Measurements from ENCODE around the gene RIC3.
"Not testable (repeated sequence)": the region's sequence is repeated elsewhere in the genome, so short reads cannot be mapped to it uniquely, and the experiment has no call there.

The RIC3 gene

DNA sequence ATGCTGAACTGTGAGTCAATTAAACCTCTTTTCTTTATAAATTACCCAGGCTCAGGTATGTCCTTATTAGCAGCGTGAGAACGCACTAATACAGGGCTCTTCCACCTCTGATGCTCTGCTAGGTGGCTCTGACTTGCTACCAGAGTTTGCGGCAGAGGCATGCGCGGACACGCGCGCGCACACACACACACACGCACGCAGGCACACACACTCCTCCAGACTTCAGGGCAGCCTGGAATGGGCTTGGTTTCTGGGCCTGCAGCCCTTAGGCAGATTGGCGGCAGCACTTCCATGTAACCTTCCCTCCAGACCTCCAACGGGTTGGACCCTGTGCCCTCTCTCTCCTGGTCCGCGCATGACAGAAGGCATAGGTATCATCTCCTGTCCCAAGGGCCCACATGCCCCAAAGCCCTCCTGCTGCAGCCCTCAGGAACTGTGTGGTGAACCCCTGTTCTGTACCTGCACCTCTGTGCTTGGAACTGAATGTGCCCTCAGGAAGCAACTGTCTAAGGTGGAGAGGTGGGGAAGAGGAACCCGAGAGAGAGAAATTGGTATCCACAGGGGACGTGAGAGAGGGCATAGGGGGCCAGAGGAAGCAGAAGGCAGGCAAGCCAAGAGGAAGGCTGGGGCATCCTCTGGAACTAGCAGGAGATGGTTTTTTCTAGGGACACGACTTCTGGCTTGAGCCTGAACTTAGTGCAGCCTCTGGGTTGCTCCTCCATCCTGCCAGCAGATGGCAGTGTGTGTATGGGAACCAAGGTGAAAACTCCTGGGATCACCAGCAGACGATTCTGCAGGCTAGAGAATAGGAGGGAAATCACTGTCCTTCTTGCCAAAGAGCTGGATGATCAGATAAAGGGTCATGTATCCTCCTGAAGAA is 23.4 kb upstream of the RIC3 start:
- DNase-seq (ENCODE audit: low read depth in 2 of 2) = no peak

DNA sequence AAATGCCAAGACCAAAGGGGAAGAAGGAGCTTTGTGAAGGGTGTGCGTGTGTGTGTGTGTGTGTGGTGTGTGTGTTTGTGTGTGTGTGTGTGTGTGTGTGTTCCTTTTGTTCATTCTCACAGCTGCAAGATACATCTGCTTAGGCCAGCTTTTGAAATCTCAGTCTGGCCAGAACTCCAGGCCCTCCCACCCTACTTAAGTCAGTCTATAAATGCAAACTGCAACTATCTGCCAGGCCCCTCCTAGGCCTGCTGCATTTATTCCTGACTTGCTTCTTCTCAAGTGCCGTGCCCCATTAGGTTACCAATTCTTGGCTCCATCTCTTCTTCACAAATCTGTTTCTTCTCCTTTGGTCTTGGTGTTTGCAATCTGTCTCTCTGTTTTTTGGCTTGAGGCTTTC is 21.6 kb upstream of the RIC3 start:
- no peak for DNase-seq (ENCODE audit: low read depth in 2 of 2)

- DNase-seq (ENCODE audit: low read depth in 2 of 2) = no peak
These were observed 17.6 kb upstream of the RIC3 start for GRCh38 chr11:8186429-8186828.

DNA sequence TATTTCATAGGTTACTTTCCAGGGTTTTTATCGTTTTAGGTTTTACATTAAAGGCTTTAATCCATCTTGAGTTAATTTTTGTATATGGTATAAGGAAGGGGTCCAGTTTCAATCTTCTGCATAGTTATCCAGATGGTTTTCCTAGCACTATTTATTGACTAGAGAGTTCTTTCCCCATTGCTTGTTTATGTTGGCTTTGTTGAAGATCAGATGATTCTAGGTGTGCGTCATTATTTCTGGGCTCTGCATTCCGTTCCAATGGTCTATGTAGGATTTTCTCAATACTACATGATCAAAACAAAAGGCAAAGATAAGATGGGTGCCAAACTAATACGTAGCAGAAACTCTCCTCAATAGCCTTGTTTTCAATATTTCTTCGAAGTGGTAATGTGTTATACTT is 14.3 kb upstream of the RIC3 start:
- no peak for DNase-seq (ENCODE audit: low read depth in 2 of 2)

GRCh38 chr11:8180469-8180868 is 11.6 kb upstream of the RIC3 start:
- DNase-seq (ENCODE audit: low read depth in 2 of 2) = no peak

GRCh38 chr11:8178297-8178696 is 9.5 kb upstream of the RIC3 start:
- DNase-seq (ENCODE audit: low read depth in 2 of 2) = no peak

GRCh38 chr11:8177136-8177535 is 8.3 kb upstream of the RIC3 start:
- DNase-seq (ENCODE audit: low read depth in 2 of 2) = no peak

- no peak for DNase-seq (ENCODE audit: low read depth in 2 of 2)
These were observed 1.0 kb downstream of the RIC3 start for GRCh38 chr11:8167796-8168195.

- no peak for DNase-seq (ENCODE audit: low read depth in 2 of 2)
These were observed 4.1 kb downstream of the RIC3 start for GRCh38 chr11:8164746-8165145.

DNA sequence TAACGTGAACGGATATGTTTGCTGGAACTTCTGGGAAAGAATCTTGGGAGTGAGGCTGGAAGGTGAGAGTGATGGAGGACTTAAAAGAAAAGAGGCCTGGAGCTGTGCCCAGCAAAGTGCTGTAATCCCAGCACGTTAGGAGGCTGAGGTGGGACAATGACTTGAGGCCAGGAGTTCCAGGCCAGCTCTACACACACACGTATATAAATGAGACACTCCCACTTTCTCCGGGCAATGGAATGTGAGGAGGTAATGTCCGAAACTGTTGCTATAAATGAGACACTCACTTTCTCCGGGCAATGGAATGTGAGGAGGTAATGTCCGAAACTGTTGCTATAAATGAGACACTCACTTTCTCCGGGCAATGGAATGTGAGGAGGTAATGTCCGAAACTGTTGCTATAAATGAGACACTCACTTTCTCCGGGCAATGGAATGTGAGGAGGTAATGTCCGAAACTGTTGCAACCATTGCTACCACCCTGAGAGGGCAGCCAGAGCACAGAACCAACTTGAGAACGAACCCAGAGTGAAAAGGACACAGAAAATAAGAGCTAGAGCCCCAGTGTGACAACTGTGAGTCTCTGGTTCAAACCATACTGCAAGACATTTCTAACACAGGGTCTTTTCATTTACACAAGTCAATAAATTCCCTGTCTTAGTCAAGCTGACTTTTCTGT is 7.1 kb downstream of the RIC3 start:
- DNase-seq (ENCODE audit: low read depth in 2 of 2) = not testable (repeated sequence)

DNA sequence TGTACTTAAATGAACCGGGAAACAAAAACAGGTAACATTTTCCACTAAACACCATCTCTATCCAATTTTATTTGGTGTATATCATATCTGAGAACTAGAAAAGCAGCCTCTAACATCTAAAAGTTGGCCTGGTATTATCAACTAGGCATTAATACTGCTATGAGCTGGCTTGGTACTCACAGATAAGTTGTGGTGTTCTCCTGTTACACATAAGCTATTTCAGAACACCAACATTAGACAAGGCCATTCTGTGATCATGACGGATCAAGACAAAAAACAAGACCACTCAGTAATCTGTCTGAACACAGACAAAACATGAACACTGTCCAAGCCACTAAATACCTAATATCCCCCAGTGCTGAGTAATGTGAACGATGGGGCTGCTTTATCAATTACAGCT is 11.9 kb downstream of the RIC3 start:
- DNase-seq (ENCODE audit: low read depth in 2 of 2) = no peak

DNA sequence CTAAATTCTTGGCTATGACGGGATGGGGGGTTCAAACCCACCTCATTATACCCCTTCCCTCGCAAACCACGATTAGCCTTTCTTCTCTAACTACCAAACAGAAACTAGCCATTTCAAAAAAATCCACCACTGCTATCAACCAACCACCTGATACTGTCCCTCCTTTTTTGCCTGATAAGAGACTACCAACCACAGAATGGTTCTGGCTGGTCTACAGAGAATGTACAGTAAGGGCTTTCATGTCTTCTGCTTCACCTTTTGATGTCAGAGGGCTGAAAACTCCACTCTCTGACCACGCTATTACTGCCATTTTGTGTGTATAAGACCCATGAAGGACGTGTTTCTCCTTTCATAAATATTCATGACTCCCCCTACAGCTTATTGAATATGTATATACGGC is 19.1 kb downstream of the RIC3 start:
- no peak for DNase-seq (ENCODE audit: low read depth in 2 of 2)

DNA sequence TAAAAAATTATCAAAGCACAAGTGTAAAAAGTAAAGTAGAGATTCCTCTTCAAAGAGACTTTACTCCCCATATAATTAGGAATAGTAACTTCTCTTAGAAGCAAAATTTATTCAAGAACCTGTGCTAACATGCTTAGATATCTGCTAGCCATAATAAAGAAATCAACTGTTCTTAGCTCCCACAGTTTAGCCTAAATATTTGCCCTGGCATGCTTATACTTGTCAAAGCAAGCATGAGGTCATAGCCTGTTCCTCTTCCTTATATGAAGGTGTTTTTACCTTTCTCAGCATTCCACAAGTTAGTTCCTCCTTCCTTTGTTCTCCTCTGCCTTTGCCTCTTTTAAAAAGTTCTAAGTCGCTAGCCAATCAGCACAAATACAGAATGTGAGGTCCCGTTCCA is 30.3 kb downstream of the RIC3 start:
- no peak for DNase-seq (ENCODE audit: low read depth in 2 of 2)

GRCh38 chr11:8127447-8127846 is 41.4 kb downstream of the RIC3 start:
- DNase-seq (ENCODE audit: low read depth in 2 of 2) = no peak

DNA sequence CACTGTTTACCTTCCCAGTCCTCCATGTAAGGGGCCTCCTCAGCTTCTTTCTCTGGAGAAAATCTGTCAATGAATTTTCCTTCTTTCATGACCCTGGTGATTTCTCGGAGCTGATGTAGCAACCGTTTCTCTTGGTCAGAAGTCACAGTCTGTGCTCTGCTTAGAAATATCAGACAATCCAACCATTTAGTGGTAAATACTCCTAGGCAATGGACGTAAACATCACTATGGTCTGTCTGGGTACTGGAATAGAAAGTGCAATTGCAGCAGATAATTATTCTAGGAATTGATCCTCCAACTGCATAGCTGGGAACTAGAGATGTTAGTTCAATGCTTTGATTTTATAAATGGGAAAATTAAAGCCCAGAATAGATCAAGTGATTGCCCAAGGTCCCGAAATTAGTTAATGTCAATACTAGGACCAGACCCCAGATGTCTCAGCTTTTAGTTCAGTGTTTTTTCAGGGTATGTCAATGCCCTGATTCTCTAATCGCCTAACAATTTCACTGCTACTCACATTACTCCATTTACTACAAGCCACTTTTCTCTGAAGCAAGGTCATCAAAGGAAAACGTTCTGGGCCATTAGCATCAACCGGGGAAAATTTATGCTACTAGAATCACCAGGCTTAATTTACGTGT is 42.1 kb downstream of the RIC3 start:
- no peak for DNase-seq (ENCODE audit: low read depth in 2 of 2)

DNA sequence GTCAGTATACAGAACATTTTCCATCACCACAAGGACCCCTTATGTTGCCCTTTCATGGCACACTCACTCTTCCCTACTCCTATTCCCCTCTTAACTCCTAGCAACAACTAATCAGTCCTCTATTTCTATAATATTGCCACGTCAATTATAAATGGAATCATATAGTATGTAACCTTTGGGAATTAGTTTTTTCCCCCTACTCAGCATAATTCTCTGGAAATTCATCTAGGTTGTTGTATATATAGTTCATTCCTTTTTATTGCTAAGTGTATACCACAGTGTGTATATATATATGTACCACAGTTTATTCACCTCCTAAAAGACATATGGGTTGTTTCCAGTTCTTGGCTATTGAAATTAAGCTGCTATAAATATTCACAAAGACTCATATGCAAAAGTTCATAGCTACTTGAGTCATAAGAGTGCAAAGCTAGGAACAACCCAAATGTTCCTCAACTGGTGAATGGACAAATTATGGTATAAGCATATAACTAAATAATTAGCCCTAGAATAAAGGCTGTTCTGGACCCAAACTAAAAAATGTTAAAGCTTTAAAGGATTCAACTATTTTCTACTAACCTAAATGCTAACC is 46.6 kb downstream of the RIC3 start:
- no peak for DNase-seq (ENCODE audit: low read depth in 2 of 2)

DNA sequence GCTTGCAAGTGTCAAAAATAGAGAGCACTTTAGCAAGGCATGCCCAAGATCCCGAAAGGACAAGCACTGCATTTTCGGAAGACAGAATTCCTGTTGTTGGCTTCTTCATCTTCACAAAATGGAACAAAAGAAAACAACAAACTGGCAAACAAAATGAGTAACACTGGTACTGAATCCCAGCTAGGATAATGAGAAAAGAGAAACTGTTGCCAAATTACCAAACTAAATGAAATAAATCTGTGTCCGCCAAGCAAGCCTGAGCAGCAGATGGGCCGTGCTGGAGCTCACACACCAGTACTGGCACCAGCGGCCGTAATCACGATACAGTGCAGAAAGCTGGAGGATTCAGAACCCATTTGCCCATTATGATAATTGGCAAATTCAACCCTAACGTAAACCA is 57.2 kb downstream of the RIC3 start:
- no peak for DNase-seq (ENCODE audit: low read depth in 2 of 2)

DNA sequence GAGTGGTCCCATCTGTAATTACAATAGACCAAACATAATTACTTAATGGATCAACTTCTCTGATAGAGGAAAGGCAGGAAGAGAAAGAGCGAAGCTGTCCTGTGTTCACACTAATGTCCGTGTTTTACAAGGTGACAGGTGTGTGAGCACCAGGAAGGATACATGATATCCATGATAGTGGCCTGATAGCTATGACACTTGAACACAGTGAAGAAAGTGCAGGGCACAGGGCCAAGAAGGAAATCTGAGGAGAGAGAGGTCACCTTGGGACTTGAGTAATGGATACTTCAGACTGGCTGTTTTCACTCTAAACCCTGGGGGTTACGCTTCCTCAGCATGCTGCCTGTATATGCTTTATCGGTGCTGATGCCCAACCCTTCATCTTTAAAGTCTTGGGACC is 58.4 kb downstream of the RIC3 start:
- no peak for DNase-seq (ENCODE audit: low read depth in 2 of 2)

- no peak for DNase-seq (ENCODE audit: low read depth in 2 of 2)
These were observed 59.1 kb downstream of the RIC3 start for GRCh38 chr11:8109675-8110074.

- DNase-seq (ENCODE audit: low read depth in 2 of 2) = no peak
These were observed 60.4 kb downstream of the RIC3 start for GRCh38 chr11:8108421-8108820.

- no peak for DNase-seq (ENCODE audit: low read depth in 2 of 2)
These were observed 61.2 kb downstream of the RIC3 start for GRCh38 chr11:8107642-8108041.

DNA sequence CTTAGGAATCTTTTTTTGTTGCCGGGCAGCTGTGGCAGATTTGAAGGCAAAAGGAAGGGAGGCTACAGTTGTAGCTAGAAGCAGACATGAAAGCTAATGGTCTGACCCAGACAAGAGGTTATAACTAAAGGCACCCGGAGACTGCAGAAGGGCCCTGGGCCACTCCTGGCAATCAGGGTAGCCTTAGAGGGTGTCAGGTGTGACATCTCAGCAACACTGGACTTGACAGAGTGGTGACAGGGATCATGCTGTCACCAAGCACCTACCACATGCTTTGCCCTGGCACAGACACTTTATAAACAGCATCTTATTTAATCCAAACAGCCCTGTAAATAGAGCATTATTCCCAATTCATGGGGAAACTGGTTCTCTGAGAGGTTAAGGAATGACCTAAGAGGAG is 62.1 kb downstream of the RIC3 start:
- DNase-seq (ENCODE audit: low read depth in 2 of 2) = no peak

DNA sequence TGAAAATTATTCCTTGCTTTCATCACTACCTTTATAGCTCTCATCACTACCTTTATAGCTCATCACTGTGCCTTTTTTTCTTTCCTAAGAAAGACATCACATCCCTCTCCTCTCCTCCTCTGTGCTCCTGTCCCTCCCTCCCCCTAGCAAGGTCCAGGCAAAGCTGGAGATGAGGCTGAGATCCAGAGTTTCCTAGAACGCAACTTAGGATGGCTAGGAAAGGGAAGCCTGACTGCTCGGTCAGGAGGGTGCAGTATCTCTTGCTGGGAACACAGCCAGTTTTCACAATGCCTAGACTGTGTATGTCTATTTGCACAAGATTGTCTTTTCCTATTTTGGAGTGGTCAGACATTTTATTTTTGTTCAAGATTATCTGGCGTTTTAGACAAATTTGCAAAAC is 63.2 kb downstream of the RIC3 start:
- DNase-seq (ENCODE audit: low read depth in 2 of 2) = no peak

Measured in stimulated activated CD8-positive, alpha-beta memory T cell treated with anti-CD3 and anti-CD28 coated beads, Interleukin-7, amount 100 ng/mL, for 1 hour (primary cell).